ENCODE data around the gene OSBPL6. TPM values are rescaled to one million over a fixed set of nuclear protein-coding genes. Genes with fewer than 3 reads are reported as not detected.
A peak's percentile ranks its signal among the peaks of the same experiment; 100 is the strongest.

Gene OSBPL6
- total RNA-seq, 2 donors from 2014 or later: 0.42 to 0.67 TPM

GRCh38 chr2:178273787-178274360 lies 79.6 kb downstream of the OSBPL6 start:
- H3K4me1 Mint-ChIP-seq: no peaks in the 10 kb centered on the region
- H3K36me3 Mint-ChIP-seq (ENCODE audit: low read depth): peaks cover under 1% of the 10 kb centered on the region
- no peak overlapping the region for H3K4me3 Mint-ChIP-seq
- peaks cover 28% of the 10 kb centered on the region for H3K27me3 Mint-ChIP-seq
- DNase-seq: no peak
- H3K9me3 ChIP-seq (ENCODE audit: control insufficient read depth, low read length, poor library complexity, severe bottlenecking): no peaks in the 10 kb centered on the region
- H3K27ac Mint-ChIP-seq: no peak overlapping the region
- no peak for ATAC-seq

DNA sequence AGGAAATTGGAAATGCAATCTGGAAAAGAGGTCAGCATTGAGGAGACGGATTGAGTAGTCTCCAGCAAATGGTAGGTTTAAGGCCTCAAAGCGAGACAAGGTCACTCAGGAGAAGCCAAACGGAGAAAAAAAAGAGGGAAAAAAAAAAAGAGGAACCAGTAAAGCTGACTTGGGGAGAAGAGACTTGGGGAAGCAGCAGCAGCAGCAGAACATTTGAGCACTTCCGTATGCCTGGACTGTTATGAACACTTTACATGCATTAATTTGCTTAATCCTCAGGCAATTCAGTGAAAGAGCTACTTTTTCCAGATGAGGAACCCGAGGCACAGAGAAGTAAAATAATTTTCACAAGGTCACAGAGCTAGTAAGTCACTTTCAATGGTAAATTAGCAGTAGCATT lies 81.3 kb downstream of the OSBPL6 start:
- ATAC-seq: no peak
- H3K4me3 Mint-ChIP-seq: no peak overlapping the region
- no peaks in the 10 kb centered on the region for H3K36me3 Mint-ChIP-seq (ENCODE audit: low read depth)
- H3K27ac Mint-ChIP-seq: no peak overlapping the region
- no peak for DNase-seq
- peaks cover 26% of the 10 kb centered on the region for H3K27me3 Mint-ChIP-seq
- no peaks in the 10 kb centered on the region for H3K9me3 ChIP-seq (ENCODE audit: control insufficient read depth, low read length, poor library complexity, severe bottlenecking)
- no peaks in the 10 kb centered on the region for H3K4me1 Mint-ChIP-seq

DNA sequence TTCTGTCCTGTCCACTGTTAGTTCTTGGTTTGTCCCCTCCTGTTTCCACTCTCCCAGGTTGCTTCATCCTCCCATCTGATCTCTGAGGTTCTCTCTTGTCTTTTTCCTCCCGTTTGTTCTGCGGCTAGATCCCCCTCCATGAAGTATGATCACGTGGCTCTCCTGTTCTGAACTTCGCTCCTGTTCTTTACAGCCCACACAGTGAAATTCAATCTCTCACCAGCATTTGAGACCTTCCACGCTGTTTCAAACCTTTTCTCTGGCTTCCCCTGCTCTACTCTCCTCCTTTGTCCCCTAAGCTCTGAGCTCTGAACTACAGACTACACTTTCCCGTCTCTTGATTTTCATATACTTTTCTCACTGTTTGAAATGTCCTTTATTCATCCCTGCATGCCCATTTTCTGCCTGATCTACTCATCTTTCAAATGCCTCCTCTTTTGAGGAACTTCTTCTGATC lies 83.5 kb downstream of the OSBPL6 start:
- H3K4me3 Mint-ChIP-seq: no peak overlapping the region
- no peaks in the 10 kb centered on the region for H3K9me3 ChIP-seq (ENCODE audit: control insufficient read depth, low read length, poor library complexity, severe bottlenecking)
- peaks cover 40% of the 10 kb centered on the region for H3K27me3 Mint-ChIP-seq
- H3K27ac Mint-ChIP-seq: no peak overlapping the region
- DNase-seq: no peak
- no peaks in the 10 kb centered on the region for H3K36me3 Mint-ChIP-seq (ENCODE audit: low read depth)
- H3K4me1 Mint-ChIP-seq: no peaks in the 10 kb centered on the region
- no peak for ATAC-seq

GRCh38 chr2:178279142-178279541 lies 84.8 kb downstream of the OSBPL6 start:
- peaks cover 43% of the 10 kb centered on the region for H3K27me3 Mint-ChIP-seq
- no peaks in the 10 kb centered on the region for H3K36me3 Mint-ChIP-seq (ENCODE audit: low read depth)
- DNase-seq (no peak), ATAC-seq (no peak)
- no peak overlapping the region for H3K27ac Mint-ChIP-seq
- no peaks in the 10 kb centered on the region for H3K4me1 Mint-ChIP-seq
- no peaks in the 10 kb centered on the region for H3K9me3 ChIP-seq (ENCODE audit: control insufficient read depth, low read length, poor library complexity, severe bottlenecking)
- no peak overlapping the region for H3K4me3 Mint-ChIP-seq

DNA sequence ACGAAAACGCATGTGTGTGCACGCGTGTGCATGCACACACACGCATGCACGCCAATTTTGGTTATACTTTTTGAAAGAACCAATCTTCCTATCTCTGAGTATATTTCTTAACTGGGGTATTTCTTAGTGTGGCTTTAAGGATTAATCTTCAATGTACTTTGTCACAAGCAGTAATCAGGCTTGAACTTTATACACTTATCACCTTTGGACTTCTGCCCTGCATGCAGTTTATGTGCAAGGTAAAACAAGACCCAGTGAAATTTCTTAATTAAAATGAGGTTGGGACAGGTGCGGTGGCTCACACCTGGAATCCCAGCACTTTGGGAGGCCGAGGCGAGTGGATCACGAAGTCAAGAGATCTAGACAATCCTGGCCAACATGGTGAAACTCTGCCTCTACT lies 85.3 kb downstream of the OSBPL6 start:
- H3K4me1 Mint-ChIP-seq: no peaks in the 10 kb centered on the region
- peaks cover 43% of the 10 kb centered on the region for H3K27me3 Mint-ChIP-seq
- H3K9me3 ChIP-seq (ENCODE audit: control insufficient read depth, low read length, poor library complexity, severe bottlenecking): no peaks in the 10 kb centered on the region
- DNase-seq (no peak), ATAC-seq (no peak)
- no peak overlapping the region for H3K4me3 Mint-ChIP-seq
- no peak overlapping the region for H3K27ac Mint-ChIP-seq
- H3K36me3 Mint-ChIP-seq (ENCODE audit: low read depth): no peaks in the 10 kb centered on the region

- Mint-ChIP-seq H3K4me1 (no peaks in the 10 kb centered on the region), H3K27me3 (peaks cover 43% of the 10 kb centered on the region), H3K27ac (no peak overlapping the region), H3K36me3 (ENCODE audit: low read depth) (no peaks in the 10 kb centered on the region), H3K4me3 (no peak overlapping the region)
- no peaks in the 10 kb centered on the region for H3K9me3 ChIP-seq (ENCODE audit: control insufficient read depth, low read length, poor library complexity, severe bottlenecking)
- peak; percentile 70 for ATAC-seq
- DNase-seq: peak in 1 of 3 donors; percentile 25
Observed at GRCh38 chr2:178280244-178280852, 86.0 kb downstream of the OSBPL6 start.

GRCh38 chr2:178282075-178282815 lies 87.9 kb downstream of the OSBPL6 start:
- no peaks in the 10 kb centered on the region for H3K4me1 Mint-ChIP-seq
- H3K9me3 ChIP-seq (ENCODE audit: control insufficient read depth, low read length, poor library complexity, severe bottlenecking): no peaks in the 10 kb centered on the region
- ATAC-seq (no peak), DNase-seq (no peak)
- no peak overlapping the region for H3K27ac Mint-ChIP-seq
- H3K27me3 Mint-ChIP-seq: peaks cover 38% of the 10 kb centered on the region
- no peak overlapping the region for H3K4me3 Mint-ChIP-seq
- no peaks in the 10 kb centered on the region for H3K36me3 Mint-ChIP-seq (ENCODE audit: low read depth)

DNA sequence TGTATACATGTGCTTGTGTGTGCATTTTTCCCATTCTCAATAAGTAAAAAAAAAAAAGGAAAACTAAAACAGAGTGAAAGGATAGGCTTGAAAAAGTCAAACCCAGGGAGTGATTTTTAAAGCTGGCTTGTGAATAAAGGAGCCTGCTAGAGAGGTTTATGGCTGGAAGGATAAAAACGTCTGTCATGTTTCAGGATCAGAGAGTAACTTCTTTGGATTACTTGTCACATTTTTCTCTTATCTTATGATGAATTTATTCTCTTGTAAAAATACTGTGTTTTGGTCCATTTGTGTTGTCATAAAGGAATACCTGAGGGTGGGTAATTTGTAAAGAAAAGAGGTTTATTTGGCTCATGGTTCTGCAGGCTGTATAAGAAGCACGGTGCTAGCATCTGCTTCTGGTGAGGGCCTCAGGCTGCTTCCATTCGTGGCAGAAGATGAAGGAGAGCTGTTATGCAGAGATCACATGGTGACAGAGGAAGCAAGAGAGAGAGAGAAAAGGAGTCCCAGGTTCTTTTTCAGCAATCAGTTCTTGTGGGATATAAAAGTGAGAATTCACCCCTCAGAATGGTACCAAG lies 89.1 kb downstream of the OSBPL6 start:
- Mint-ChIP-seq H3K27me3 (peaks cover 38% of the 10 kb centered on the region), H3K36me3 (ENCODE audit: low read depth) (no peaks in the 10 kb centered on the region), H3K27ac (no peak overlapping the region), H3K4me1 (no peaks in the 10 kb centered on the region), H3K4me3 (no peak overlapping the region)
- DNase-seq: no peak
- no peaks in the 10 kb centered on the region for H3K9me3 ChIP-seq (ENCODE audit: control insufficient read depth, low read length, poor library complexity, severe bottlenecking)
- ATAC-seq: no peak

DNA sequence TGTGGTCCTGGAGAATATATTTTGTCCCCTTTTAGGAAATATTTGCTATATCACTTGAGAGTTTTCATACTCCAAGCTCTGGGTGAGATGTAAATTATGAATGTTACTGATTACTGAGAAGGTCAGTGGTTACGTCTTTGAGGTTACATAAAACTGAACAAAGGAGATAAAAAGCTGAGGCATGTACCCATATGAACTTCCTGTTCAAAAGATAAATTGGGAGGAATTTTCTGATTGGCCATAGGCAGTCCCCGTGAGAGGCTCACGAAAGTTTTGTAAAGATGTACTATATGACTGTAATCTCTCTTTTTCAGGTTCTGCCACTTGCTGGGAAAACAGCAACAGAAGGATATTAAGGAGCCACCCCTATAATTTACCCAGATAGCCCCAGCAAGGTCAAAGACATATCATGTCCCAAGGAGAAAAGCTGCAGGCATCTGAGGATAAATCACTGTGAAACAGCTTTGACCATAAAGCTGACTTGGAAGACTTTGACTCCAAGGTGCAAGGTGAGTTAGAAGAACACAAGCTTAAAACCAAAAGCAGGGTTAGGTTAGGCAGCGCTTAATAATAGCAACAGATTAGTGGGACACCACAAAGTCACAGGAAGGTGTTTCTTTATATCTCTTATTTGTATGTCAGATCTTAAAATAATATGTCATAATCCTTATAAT lies 90.4 kb downstream of the OSBPL6 start:
- no peaks in the 10 kb centered on the region for H3K9me3 ChIP-seq (ENCODE audit: control insufficient read depth, low read length, poor library complexity, severe bottlenecking)
- no peaks in the 10 kb centered on the region for H3K4me1 Mint-ChIP-seq
- no peak overlapping the region for H3K4me3 Mint-ChIP-seq
- no peaks in the 10 kb centered on the region for H3K36me3 Mint-ChIP-seq (ENCODE audit: low read depth)
- peaks cover 35% of the 10 kb centered on the region for H3K27me3 Mint-ChIP-seq
- ATAC-seq: no peak
- DNase-seq: no peak
- no peak overlapping the region for H3K27ac Mint-ChIP-seq

DNA sequence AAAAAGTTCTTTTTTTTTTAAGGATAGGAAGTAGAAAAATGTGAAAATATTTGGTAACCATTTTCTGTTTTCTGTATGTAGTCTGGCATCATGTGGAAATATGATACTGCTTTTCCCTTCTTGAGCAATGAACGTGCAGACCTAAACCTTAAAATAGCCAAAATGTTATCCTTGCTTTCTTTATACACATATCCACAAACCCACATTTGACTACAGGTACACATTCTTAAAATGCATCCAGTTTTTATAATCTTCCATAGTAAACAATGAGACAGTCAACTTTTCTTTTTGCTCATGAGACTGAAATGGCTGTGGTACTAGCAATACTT lies 90.9 kb downstream of the OSBPL6 start:
- no peaks in the 10 kb centered on the region for H3K36me3 Mint-ChIP-seq (ENCODE audit: low read depth)

DNA sequence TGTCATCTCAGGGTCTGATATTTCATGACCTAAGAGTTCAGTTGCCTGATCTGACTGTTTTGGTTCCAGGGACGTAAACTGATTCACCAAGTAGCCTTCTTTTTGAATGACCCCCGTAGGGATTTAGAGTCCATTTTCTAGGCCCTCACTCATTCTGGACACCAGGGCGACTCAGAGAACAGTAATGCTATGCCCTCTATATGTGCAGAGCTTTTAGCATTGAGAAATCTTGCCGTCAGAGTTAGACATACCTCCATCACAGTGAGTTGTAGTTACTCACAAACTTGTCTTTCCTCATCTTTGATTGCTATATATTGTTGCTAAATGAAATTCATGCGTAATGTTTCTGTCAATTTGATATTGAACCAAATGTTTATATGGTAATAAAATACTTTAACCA lies 92.3 kb downstream of the OSBPL6 start:
- no peaks in the 10 kb centered on the region for H3K36me3 Mint-ChIP-seq (ENCODE audit: low read depth)
- no peak for ATAC-seq

More for the DNA sequence above, 90.9 kb downstream of the OSBPL6 start:
- DNase-seq (no peak), ATAC-seq (no peak)
- Mint-ChIP-seq H3K27me3 (peaks cover 35% of the 10 kb centered on the region), H3K4me3 (no peak overlapping the region), H3K27ac (no peak overlapping the region), H3K4me1 (no peaks in the 10 kb centered on the region)
- no peaks in the 10 kb centered on the region for H3K9me3 ChIP-seq (ENCODE audit: control insufficient read depth, low read length, poor library complexity, severe bottlenecking)

DNA sequence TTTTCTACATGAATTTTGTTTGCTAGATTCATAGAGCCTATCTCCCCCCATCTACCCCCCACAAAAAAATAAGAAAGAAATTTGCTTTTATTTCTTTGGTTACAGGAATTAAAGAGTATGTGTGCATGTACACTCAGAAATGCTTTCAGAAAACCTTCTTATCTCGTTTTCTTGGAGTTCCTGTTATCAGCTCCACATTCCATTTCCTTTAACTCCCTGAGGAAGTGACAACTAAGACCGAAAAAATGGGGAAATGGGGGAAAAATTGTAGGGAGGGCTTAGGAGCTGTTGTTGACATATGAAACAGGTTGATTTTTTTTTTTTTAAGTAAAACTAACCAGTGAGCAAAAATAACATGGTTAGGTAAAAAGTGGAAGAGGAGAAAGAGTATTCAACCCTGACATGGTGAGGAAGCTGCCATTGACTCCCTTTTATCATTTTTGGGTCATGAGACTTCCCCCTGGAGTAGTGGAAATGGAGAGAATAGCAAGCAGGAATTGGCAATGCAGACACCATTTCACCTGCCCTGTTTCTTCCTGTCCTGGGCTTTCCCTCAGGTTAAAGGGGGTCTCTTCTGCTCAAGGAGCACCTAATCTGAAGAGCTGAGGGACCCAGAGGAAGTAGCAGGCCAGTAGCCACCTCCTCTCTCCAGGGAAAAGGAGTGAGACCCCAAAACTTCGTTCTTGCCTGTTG lies 93.5 kb downstream of the OSBPL6 start:
- H3K27ac Mint-ChIP-seq: no peak overlapping the region
- H3K4me3 Mint-ChIP-seq: no peak overlapping the region
- no peak for ATAC-seq

More for the DNA sequence above, 92.3 kb downstream of the OSBPL6 start:
- no peaks in the 10 kb centered on the region for H3K9me3 ChIP-seq (ENCODE audit: control insufficient read depth, low read length, poor library complexity, severe bottlenecking)
- no peak for DNase-seq
- Mint-ChIP-seq H3K27ac (no peak overlapping the region), H3K27me3 (peaks cover 28% of the 10 kb centered on the region), H3K4me3 (no peak overlapping the region), H3K4me1 (no peaks in the 10 kb centered on the region)

GRCh38 chr2:178291703-178292102 lies 97.4 kb downstream of the OSBPL6 start:
- Mint-ChIP-seq H3K27ac (no peak overlapping the region), H3K27me3 (peaks cover 29% of the 10 kb centered on the region), H3K4me1 (no peaks in the 10 kb centered on the region), H3K4me3 (no peak overlapping the region), H3K36me3 (ENCODE audit: low read depth) (peaks cover 3% of the 10 kb centered on the region)
- DNase-seq: no peak
- H3K9me3 ChIP-seq (ENCODE audit: control insufficient read depth, low read length, poor library complexity, severe bottlenecking): no peaks in the 10 kb centered on the region
- no peak for ATAC-seq

More for the DNA sequence above, 93.5 kb downstream of the OSBPL6 start:
- no peaks in the 10 kb centered on the region for H3K4me1 Mint-ChIP-seq
- H3K36me3 Mint-ChIP-seq (ENCODE audit: low read depth): peaks cover 3% of the 10 kb centered on the region
- no peaks in the 10 kb centered on the region for H3K9me3 ChIP-seq (ENCODE audit: control insufficient read depth, low read length, poor library complexity, severe bottlenecking)
- no peak for DNase-seq
- H3K27me3 Mint-ChIP-seq: peaks cover 26% of the 10 kb centered on the region

Data from T-helper 17 cell (primary cell).